Measurements from ENCODE around the gene SBSN.

SBSN gene

DNA sequence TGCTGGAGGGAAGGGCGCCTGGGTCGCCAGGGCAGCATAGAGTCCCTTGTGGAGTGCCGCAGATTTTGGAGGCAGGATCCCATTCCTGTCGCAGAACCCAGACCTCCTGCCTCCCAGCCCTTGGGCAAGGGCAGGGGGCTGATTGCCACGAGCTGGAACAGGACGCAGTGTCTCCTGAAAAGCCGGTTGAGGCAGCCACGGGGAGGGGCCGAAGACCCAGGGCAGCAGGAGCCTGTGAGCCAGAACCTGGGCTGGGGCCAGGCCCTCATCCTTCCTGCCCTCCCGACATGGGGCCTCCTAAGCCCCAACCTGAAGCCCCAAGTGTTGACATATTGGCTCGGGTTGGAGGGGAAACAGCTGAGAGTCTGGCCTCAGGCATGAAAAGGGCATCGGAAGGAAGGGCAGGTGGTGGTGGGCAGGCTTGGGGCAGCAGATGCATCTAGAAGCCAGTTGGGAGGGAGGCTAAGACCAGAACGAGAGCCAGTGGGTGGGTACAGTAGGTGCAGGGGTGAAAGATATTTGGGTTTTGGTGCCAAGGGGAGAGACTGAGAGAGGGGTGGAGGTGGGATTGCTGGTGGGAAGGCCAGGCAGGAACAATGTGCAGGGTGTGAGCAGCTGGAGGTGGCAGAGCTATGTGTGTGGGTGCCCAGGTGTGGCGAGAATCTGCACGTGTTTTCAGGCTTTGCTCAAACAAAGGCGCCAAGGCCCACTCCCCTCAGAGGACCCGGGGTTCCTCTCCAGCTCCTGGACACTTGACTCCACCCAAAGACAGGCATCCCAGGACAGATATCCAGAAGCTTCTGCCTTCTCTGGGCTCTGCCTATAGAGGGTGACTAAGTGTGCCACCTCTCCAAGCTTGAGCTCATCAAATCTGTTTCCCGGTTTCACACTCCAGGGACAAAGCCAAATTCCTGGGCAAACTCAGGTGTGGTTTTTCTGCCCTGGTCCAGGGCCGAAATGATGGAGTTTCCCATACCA is 1.4 kb upstream of the SBSN start:
- DNase-seq = no peak

GRCh38 chr19:35525873-35526272 is 2.2 kb downstream of the SBSN start:
- DNase-seq = no peak

DNA sequence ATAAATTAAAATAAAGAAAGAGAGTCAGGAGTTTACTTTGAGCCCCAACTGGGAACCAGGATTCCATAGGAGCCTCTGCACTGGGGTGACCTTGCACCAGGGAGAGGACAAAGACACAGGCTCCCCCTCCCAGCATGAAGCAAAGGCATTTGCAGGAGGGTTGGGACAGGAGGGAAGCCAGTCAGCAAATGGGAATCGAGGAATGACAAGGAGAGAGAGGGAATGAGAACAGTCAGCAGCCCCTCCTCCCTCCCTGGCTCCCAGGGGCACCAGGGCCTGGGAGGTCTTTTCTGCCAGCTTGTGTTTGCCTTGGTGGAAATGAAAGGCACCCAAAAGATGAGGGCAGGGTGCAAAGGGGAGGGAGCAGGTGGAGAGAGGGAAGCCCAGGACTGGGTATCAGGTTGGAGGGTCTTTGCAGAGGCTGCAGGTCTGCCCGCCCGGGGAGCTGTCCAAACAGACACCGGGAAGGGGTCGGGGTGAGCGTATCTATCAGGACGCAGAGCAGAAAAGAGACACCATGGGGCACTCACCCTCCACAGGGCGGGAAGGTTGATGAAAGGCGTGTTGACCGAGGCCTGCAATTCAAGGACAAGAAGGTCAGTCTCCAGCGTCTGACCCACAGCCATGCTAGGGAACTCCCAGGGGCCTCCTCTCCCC is 3.8 kb downstream of the SBSN start:
- DNase-seq = no peak

DNA sequence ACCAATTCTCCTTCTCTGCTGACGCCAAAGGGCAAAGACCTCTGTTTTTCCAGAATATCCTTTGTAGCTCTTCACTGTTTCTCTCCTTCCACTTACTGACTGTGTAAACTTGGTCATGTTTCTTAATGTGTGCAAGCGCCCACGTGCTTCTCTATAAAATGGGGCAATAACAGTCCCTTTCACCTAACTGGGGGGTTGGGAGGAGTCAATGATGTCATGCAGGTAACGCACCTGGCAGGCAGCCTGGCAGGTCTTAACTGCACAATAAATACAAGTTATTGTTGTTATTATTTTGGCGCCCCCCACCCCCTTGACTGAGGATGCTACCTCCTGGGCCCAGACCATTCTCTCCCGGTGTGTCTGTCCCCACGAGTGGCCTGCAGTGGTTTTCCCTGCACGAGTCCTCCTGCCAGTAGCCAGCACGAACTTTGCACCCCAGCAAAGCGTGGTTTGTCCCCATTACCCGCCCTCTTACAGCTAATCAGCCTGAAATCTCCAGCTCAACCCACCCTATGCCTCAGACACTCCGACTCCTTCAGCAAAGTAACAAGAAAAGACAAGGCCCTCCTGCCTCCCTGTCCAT is 5.3 kb downstream of the SBSN start:
- no peak for DNase-seq

- DNase-seq = peak; percentile 86
These were observed 6.9 kb downstream of the SBSN start for GRCh38 chr19:35521124-35521743.

- no peak for DNase-seq
These were observed 8.8 kb downstream of the SBSN start for GRCh38 chr19:35519291-35519690.

DNA sequence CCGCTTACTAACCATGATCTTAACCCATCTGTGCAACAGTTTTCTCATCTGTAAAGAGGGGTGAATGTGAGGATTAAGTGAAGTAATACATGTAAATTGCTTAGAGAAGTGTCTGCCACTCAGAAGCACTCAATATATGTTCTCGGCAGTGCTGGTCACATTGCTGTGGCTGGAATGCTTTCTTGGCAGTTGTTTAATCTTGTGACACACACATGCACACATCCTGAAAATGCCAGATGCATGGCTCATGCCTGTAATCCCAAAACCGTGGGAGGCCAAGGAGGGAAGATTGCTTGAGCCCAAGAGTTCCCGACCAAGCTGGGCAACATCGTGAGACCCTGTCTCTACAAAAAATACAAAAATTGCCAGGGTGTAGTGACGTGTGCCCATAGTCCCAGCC is 9.8 kb downstream of the SBSN start:
- no peak for DNase-seq

- no peak for DNase-seq
These were observed 10.8 kb downstream of the SBSN start for GRCh38 chr19:35517342-35517741.

- no peak for DNase-seq
These were observed 11.8 kb downstream of the SBSN start for GRCh38 chr19:35516310-35516709.

GRCh38 chr19:35514282-35514809 is 13.8 kb downstream of the SBSN start:
- no peak for DNase-seq

- DNase-seq = no peak
These were observed 14.4 kb downstream of the SBSN start, which contains the start of gene DMKN for GRCh38 chr19:35513628-35514281. Gene DMKN (minus strand): TSS chr19:35513649. CDS start chr19:35513475, 174 bp downstream.

DNA sequence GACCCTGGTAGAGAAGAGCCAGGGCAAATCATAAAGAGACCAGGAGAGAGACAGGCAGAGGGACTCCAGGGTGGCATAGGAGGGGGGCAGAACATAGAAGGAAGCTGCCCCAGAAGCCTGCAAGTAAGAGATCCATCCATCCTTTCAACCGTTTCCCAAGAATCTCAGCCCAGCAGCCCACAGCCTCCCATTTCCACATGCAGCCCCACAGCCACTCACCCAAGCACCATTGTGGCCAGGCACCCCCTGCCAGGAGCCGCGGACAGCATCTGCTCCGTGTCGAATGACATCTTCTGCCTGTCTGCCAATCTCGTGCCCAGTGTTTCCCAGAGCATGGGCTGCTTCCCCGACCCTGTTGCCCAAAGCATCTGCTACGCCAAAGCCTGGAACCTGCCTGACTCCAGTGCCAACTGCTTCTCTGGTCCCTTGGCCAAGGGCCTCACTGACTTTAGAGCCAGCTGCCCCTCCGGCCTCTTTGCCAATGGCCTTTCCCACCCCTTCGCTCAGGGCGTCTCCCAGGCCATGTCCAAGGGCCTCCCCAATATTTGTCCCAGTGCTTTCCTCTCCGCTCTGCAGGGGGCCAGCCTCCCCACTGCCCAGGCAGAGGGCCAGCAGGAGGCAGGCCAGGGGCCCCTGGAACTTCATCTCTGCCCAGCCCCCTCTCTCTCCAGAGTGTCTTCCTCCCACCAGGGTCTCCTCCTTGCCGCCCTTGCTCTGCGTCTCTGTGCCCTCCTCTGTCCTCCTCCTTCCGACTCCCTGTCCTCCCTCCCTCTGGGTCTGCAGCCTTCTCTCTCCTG is 15.1 kb downstream of the SBSN start:
- DNase-seq = no peak

- DNase-seq = no peak
These were observed 16.8 kb downstream of the SBSN start for GRCh38 chr19:35511337-35511736.

GRCh38 chr19:35510626-35510964 is 17.5 kb downstream of the SBSN start:
- DNase-seq = no peak

DNA sequence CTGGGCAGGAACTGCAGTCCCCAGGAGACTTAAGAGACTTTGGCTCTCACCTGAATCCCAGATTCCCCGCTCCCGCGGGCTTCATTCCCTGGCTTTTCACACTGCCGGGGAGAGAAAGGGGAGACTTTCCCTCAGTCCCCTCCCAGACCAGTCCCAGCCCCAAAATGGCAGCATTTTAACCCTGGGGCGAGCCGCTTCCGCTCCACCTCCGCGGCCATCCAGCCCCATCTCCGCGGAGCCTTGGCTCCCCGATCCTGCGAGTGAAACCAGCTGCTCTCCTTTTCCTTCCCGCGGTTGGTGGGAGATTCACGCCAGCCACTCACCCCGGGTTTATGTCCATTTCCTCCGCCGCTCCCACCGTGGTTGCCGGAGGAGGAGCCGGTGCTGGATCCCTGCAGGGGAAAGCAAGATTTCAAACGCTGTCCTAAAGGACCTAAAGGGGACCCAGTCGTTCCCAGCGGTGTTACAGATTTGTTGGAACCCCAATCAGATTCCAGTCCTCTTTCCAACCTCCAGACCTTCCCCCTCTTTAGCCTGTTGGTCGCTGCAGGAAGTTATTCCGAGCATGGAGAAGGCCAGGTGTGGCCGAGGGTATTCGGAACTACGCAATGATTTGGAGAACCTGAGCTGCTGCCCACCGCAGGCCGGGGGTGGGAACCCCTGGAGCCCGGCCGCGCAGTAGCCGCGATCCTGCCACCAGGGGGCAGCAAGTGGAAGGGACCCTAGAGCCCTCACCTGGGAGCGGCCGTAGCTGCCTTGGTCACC is 18.1 kb downstream of the SBSN start:
- DNase-seq = peak; percentile 88

DNA sequence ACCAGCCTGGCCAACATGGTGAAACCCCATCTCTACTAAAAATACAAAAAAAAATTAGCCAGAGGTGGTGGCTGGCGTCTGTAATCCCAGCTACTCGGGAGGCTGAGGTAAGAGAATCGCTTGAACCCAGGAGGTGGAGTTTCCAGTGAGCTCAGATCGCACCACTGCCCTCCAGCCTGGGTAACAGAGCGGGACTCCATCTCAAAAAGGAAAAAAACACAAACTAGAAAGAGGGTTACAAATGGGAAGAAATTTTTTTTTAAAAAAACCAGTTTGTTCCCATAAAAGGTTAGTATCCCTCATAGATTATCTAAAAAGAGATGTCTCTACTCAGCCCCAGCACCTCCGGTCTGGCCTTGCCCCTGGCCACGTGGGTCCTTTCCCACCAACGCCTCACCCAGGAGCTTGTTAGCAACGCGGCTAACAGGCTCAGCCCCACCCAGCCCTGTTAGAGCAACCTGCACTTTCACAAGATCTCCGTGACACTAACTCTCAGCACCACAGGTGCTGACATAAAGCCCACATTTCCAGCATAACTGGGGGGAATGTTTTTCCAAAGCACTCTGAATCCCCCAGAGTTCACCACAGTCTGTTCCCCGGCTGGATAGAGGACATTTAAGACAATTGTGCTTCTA is 19.0 kb downstream of the SBSN start:
- peak; percentile 52 for DNase-seq

DNA sequence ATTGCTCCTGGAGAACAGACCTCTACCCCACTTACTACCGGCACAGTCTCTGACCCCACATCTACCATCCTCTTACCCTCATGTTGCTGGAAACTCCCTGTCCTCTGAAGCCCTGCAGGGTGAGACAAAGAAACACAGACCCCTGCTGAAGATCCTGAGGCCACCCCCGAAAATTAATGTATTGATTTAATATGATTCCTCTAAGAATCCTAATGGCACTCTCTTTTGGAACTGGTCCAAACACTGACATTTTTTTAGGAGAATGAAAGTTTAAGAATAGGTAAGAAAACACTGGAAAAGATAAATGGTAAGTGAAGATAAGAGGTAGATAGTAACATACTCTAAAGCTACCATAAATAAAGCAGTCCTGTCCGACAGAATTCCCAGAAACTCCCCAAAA is 20.0 kb downstream of the SBSN start:
- DNase-seq = no peak

GRCh38 chr19:35507561-35507960 is 20.6 kb downstream of the SBSN start:
- no peak for DNase-seq

GRCh38 chr19:35506011-35506410 is 22.1 kb downstream of the SBSN start:
- DNase-seq = no peak

GRCh38 chr19:35502751-35503150 is 25.4 kb downstream of the SBSN start:
- no peak for DNase-seq
